Measurements from ENCODE around the gene ZSCAN10.

Gene ZSCAN10

GRCh38 chr16:3121851-3122467 is 22.9 kb upstream of the ZSCAN10 start:
- Histone ChIP-seq H3K4me1 (peaks cover 3% of the 10 kb centered on the region), H3K4me2 (ENCODE audit: low read length) (no peak overlapping the region), H3K79me2 (no peaks in the 10 kb centered on the region), H3K27me3 (ENCODE audit: control insufficient read depth, insufficient read depth, low read length) (no peaks in the 10 kb centered on the region), H3K9me3 (ENCODE audit: control insufficient read depth, low read length) (no peaks in the 10 kb centered on the region), H2AFZ (no peak overlapping the region), H3K27ac (no peak overlapping the region), H3K9ac (no peak overlapping the region), H3K36me3 (ENCODE audit: control insufficient read depth, insufficient read depth, low read length) (no peaks in the 10 kb centered on the region), H3K4me3 (ENCODE audit: low read depth, low read length) (no peak overlapping the region)
- TF ChIP-seq CTCF (IDR thresholded peaks at IDR 0.05): no peak

DNA sequence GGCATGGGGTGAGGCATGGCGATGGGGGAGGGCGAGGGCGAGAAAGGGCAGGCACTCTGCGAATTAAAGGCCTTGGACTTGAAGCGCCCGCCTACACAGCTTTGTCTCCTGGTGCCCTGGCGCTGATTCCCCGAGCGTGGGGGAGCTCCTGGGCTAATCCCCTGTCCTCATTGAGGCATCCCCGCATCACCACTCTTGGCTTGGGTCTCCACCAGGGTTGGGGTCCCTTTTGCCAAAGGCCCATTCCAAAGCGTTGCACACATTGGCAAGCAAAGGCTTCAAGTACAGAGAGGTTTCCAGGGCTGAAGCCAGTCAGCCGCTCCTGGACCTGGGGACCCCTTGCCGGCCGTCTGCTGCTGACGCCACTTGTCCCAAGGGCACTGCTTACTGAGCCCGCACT is 21.3 kb upstream of the ZSCAN10 start:
- no peaks in the 10 kb centered on the region for H3K27me3 ChIP-seq (ENCODE audit: control insufficient read depth, insufficient read depth, low read length)
- peaks cover 3% of the 10 kb centered on the region for H3K4me1 ChIP-seq
- H3K27ac ChIP-seq: no peak overlapping the region
- H3K9me3 ChIP-seq (ENCODE audit: control insufficient read depth, low read length): no peaks in the 10 kb centered on the region
- no peak overlapping the region for H3K4me2 ChIP-seq (ENCODE audit: low read length)
- no peaks in the 10 kb centered on the region for H3K79me2 ChIP-seq
- H3K9ac ChIP-seq: no peak overlapping the region
- no peak overlapping the region for H2AFZ ChIP-seq
- no peak overlapping the region for H3K4me3 ChIP-seq (ENCODE audit: low read depth, low read length)
- no peak for TF ChIP-seq CTCF (IDR thresholded peaks at IDR 0.05)
- H3K36me3 ChIP-seq (ENCODE audit: control insufficient read depth, insufficient read depth, low read length): no peaks in the 10 kb centered on the region

DNA sequence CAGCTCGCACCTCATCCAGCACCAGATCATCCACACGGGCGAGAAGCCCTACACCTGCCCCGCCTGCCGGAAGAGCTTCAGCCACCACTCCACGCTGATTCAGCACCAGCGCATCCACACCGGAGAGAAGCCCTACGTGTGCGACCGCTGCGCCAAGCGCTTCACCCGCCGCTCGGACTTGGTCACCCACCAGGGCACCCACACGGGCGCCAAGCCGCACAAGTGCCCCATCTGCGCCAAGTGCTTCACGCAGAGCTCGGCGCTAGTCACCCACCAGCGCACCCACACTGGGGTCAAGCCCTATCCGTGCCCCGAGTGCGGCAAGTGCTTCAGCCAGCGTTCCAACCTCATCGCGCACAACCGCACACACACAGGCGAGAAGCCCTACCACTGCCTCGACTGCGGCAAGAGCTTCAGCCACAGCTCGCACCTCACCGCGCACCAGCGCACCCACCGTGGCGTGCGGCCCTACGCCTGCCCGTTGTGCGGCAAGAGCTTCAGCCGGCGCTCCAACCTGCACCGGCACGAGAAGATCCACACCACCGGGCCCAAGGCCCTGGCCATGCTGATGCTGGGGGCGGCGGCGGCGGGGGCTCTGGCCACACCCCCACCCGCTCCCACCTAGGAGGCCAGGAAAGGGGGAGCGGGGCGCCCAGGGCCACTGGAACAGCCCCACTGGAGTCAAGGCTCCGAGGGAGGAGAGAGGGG is 20.8 kb upstream of the ZSCAN10 start:
- no peaks in the 10 kb centered on the region for H3K79me2 ChIP-seq
- no peaks in the 10 kb centered on the region for H3K9me3 ChIP-seq (ENCODE audit: control insufficient read depth, low read length)
- H3K4me3 ChIP-seq (ENCODE audit: low read depth, low read length): no peak overlapping the region
- no peak overlapping the region for H3K9ac ChIP-seq
- no peaks in the 10 kb centered on the region for H3K36me3 ChIP-seq (ENCODE audit: control insufficient read depth, insufficient read depth, low read length)
- no peak for TF ChIP-seq CTCF (IDR thresholded peaks at IDR 0.05)
- H3K27ac ChIP-seq: no peak overlapping the region
- no peak overlapping the region for H3K4me2 ChIP-seq (ENCODE audit: low read length)
- H2AFZ ChIP-seq: no peak overlapping the region
- H3K27me3 ChIP-seq (ENCODE audit: control insufficient read depth, insufficient read depth, low read length): no peaks in the 10 kb centered on the region
- H3K4me1 ChIP-seq: no peaks in the 10 kb centered on the region

DNA sequence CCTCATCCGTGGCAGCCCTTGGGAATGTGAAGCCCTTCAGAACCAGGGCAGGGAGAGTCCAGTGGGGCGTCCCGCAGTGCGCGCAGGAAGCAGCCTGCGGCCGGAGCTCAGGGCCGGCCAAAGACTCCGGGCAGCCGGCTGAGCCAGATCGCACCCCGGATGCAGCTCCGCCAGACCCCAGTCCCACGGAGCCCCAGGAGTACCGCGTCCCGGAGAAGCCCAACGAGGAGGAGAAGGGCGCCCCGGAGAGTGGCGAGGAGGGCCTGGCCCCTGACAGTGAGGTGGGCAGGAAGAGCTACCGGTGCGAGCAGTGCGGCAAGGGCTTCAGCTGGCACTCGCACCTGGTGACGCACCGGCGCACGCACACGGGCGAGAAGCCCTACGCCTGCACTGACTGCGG is 20.2 kb upstream of the ZSCAN10 start:
- Histone ChIP-seq H3K27me3 (ENCODE audit: control insufficient read depth, insufficient read depth, low read length) (no peaks in the 10 kb centered on the region), H3K9ac (no peak overlapping the region), H2AFZ (no peak overlapping the region), H3K9me3 (ENCODE audit: control insufficient read depth, low read length) (no peaks in the 10 kb centered on the region), H3K4me1 (no peaks in the 10 kb centered on the region), H3K4me3 (ENCODE audit: low read depth, low read length) (no peak overlapping the region), H3K36me3 (ENCODE audit: control insufficient read depth, insufficient read depth, low read length) (no peaks in the 10 kb centered on the region), H3K27ac (no peak overlapping the region), H3K4me2 (ENCODE audit: low read length) (no peak overlapping the region), H3K79me2 (no peaks in the 10 kb centered on the region)
- no peak for TF ChIP-seq CTCF (IDR thresholded peaks at IDR 0.05)

DNA sequence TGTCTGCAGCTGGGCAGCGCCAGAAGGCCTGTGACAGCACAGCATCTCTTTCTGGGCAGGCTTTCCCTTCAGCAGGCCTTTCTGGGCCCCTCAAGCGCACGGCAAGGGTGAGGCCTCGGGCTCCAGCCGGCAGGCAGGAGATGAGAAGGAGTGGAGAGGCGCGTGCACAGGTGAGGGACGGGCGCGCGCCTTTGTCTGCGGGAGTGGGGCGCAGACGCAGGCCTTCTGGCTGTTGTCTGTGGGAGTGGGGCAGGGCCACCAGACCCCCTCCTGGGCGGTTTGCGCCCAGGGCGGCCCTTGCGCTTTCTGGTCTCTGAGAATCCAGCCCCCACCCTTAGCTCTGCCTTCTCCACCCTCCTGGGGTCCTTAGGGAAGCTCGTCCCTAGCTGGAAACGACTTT is 19.8 kb upstream of the ZSCAN10 start:
- TF ChIP-seq CTCF (IDR thresholded peaks at IDR 0.05): no peak
- Histone ChIP-seq H3K79me2 (no peaks in the 10 kb centered on the region), H3K27me3 (ENCODE audit: control insufficient read depth, insufficient read depth, low read length) (no peaks in the 10 kb centered on the region), H3K9ac (no peak overlapping the region), H2AFZ (no peak overlapping the region), H3K9me3 (ENCODE audit: control insufficient read depth, low read length) (no peaks in the 10 kb centered on the region), H3K4me1 (no peaks in the 10 kb centered on the region), H3K36me3 (ENCODE audit: control insufficient read depth, insufficient read depth, low read length) (no peaks in the 10 kb centered on the region), H3K4me3 (ENCODE audit: low read depth, low read length) (no peak overlapping the region), H3K4me2 (ENCODE audit: low read length) (no peak overlapping the region), H3K27ac (no peak overlapping the region)

Data from parathyroid adenoma (tissue), 2 donors.